Hematopoietic multipotent progenitor cell (in vitro differentiated cells): ENCODE measurements around the gene ZNF556. TPM values are rescaled to one million over a fixed set of nuclear protein-coding genes. Genes with fewer than 3 reads are reported as not detected.
A peak's percentile ranks its signal among the peaks of the same experiment; 100 is the strongest.
"Not testable (repeated sequence)": the region's sequence is repeated elsewhere in the genome, so short reads cannot be mapped to it uniquely, and the experiment has no call there.

Experiments used
- DNase-seq, 3 donors: peaks; one replicate each; pipeline ENCODE4 v3.0.0-alpha.2; 2011 to 2015; ENCODE audit warnings: low read depth in 2 of 3, low spot score in 2 of 3
- total RNA-seq: library from RNA; depleted of rRNA; stranded (reverse); fragments of >200 nt; gene quantifications from one replicate; pipeline ENCODE4 v1.2.3, GENCODE V29; 2012

The ZNF556 gene
- total RNA-seq, 1 donor = not detected

- peak in 1 of 3 donors; percentile 47 for DNase-seq
Observed at GRCh38 chr19:2852598-2852997, 14.5 kb upstream of the ZNF556 start.

DNA sequence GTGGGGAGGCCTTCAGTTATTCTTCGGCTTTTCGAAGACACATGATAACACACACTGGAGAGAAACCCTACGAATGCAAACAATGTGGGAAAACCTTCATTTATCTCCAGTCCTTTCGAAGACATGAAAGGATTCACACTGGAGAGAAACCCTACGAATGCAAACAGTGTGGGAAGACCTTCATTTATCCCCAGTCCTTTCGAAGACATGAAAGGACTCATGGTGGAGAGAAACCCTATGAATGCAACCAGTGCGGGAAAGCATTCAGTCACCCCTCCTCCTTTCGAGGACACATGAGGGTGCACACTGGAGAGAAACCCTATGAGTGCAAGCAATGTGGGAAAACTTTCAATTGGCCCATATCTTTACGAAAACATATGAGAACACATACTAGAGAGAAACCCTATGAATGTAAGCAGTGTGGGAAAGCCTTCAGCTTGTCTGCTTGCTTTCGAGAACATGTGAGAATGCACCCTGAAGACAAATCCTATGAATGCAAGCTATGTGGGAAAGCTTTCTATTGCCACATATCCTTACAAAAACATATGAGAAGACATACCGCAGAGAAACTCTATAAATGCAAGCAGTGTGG lies 14.0 kb upstream of the ZNF556 start:
- DNase-seq = peak in 1 of 3 donors; percentile 48

DNA sequence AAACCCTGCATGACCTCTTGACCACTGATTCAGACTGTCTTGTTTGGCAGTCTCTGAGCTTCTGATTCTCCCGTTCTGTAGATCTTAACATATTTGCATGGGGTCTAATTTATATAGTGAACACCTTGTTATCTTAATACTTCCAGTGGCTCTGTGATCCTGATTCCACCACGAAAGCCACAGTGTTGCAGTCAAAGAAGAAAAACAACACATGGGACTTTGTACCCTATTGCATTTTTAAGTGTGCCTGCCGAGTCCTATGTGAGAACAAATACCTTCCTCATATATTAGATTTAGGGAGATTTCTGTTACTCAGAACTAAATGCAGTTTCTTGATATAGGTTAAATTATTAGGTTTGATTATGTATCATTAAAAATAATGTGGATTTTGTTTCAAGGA lies 12.3 kb upstream of the ZNF556 start:
- no peak for DNase-seq

GRCh38 chr19:2856457-2857050 lies 10.6 kb upstream of the ZNF556 start:
- DNase-seq = peak in 1 of 3 donors; percentile 34

DNA sequence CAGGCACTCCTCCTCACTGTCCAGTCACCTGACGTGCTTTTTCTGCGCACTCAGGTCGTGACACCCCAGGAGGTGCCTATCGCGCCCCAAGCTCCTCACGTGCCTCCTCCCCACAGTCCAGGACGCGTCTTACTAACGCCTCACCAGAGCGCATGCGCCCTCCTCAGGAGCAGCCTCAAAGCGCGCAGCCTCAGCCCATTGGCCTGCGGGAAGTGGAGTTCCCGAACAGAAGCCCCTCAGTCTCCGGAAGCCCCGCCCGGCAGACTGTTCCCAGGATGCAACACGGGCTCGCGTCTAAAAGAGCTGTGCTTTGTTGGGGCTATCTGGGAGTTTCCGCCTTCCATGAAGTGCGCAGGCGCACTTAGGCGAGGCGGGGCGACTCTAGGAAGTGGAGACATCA lies 8.3 kb upstream of the ZNF556 start:
- no peak for DNase-seq

DNA sequence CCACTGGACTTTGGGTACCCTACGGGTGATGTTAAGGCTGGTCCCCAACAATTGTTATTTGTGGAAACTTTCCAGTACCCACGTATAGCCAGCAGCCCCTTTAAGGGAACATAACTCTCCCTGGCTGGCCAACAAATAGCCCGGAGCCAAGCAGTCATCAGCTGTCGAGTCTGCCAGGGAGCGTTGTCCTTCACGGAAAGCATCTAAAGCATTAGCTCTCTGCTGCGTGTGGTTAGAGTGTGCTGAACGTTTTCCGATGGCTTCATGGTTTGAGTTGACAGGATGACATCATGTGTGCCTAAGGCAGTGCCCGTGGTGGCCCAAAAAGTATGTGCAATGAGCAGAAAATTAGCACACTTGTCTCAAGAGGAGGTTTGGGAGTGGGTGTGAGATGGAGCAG lies 3.3 kb upstream of the ZNF556 start:
- no peak for DNase-seq

GRCh38 chr19:2865334-2866100 lies 1.6 kb upstream of the ZNF556 start:
- DNase-seq = peak in 1 of 3 donors; percentile 82

- DNase-seq = no peak
Observed at GRCh38 chr19:2866495-2867024, 575 bp upstream of the ZNF556 start.

- DNase-seq = no peak
Observed at GRCh38 chr19:2869618-2870017, 2.5 kb downstream of the ZNF556 start.

DNA sequence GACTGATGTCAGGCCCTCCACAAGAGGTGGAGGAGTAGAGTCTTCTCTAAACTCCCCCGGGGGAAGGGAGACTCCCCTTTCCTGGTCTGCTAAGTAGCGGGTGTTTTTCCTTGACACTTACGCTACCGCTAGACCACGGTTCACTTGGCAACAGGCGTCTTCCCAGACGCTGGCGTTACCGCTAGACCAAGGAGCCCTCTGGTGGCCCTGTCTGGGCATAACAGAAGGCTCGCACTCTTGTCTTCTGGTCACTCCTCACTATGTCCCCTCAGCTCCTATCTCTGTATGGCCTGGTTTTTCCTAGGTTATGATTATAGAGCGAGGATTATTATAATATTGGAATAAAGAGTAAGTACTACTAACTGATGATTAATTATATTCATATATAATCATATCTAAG lies 5.0 kb downstream of the ZNF556 start:
- DNase-seq = not testable (repeated sequence)

DNA sequence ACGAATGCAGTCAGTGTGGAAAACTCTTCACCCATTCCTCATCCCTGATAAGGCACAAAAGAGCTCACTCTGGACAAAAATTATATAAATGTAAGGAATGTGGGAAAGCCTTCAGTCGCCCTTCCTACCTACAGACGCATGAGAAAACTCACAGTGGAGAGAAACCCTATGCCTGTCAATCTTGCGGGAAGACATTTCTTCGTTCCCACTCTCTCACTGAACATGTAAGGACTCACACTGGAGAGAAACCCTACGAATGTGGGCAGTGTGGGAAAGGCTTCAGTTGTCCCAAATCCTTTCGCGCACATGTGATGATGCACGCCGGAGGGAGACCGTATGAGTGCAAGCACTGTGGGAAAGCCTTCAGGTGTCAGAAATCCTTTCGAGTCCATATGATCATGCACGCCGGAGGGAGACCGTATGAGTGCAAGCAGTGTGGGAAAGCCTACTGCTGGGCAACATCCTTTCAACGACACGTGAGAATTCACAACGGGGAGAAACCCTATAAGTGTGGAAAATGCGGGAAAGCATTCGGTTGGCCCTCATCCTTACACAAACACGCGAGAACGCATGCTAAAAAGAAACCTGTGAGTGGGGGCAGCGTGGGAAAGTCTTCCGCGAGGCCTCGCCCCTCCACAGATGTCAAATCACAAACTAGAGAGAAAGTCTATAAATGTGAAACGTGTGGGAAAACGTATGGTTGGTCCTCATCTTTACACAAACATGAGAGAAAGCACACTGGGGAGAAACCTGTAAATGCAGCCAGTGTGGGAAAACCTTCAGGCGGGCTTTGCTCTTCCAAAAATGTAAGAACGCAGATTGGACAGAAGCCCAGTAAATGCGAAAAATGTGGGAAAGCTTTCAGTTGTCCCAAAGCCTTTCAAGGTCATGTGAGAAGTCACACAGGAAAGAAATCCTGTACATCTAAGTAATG lies 10.5 kb downstream of the ZNF556 start:
- DNase-seq = no peak

- no peak for DNase-seq
Observed at GRCh38 chr19:2883686-2884439, 16.7 kb downstream of the ZNF556 start.

GRCh38 chr19:2885736-2886135 lies 18.6 kb downstream of the ZNF556 start:
- DNase-seq = no peak

- peak in 2 of 3 donors; percentile 61 to 84 for DNase-seq
Observed at GRCh38 chr19:2887391-2887914, 20.3 kb downstream of the ZNF556 start.

DNA sequence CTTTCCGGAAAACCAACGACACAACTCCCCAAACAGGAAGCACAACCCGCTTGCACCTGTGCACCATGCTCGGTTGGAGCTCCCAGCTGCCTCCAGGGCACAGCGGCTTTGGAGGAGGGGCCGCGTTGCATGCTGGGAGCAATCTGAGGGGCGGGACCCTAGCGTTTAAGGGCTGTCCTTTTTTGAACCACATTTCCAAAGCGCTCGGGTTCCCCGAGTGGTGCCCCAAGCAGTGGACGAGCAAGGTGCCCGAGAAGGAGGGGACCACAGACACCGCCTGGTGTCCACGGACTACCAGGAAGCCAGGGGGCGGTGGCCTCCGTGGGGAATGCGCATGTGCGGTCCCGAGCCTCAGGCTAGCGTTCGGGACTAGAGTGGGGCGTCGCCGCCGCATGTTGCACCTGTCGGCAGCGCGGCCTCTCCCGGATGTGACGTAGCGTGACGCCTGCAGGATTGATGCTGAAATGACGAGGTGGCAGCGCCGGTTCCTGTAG lies 21.6 kb downstream of the ZNF556 start:
- peak in 2 of 3 donors; percentile 54 to 83 for DNase-seq

DNA sequence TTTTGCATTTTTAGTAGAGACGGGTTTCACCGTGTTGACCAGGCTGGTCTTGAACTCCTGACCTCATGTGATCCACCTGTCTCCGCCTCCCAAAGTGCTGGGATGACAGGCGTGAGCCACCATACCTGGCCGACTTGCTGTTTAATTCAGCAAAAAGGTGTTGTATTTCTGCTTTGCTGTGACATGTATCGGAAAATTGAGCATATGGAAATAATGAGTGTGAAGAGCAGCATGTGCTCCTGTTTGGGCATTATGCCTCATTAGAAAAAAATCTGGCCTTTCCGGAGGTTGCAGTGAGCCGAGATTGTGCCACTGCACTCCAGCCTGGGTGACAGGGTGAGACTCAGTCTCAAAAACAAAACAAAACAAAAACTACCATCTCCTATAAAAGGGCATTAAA lies 23.4 kb downstream of the ZNF556 start:
- not testable (repeated sequence) for DNase-seq

- no peak for DNase-seq
Observed at GRCh38 chr19:2896694-2897093, 29.6 kb downstream of the ZNF556 start.

- peak; percentile 83 to 99 (median 98) for DNase-seq
Observed at GRCh38 chr19:2900296-2901252, 33.4 kb downstream of the ZNF556 start, which contains the start of gene ZNF57. Gene ZNF57, plus strand, starts transcription at chr19:2900928. Its CDS starts 118 bp downstream, at chr19:2901046.
